Kidney (tissue), 14 donors: ENCODE data around the gene HK2. TPM values are rescaled to one million over a fixed set of nuclear protein-coding genes. Genes with fewer than 3 reads are reported as not detected.
"Not testable (repeated sequence)": the region's sequence is repeated elsewhere in the genome, so short reads cannot be mapped to it uniquely, and the experiment has no call there.

ENCODE experiments used
- DNase-seq, 5 donors: peaks; one replicate each; pipeline ENCODE4 v3.0.0-alpha.2; 2013 to 2020
- FAIRE-seq: peaks from 2 replicates; lab custom pipeline; 2012; peaks lifted over from hg19 to GRCh38; lab: Jason Lieb, UNC
- H3K27ac ChIP-seq, 2 donors: one replicate each; pipeline ENCODE4 v1.7.0; 2013; ENCODE audit warnings: low read depth in 2 of 2, low read length in 2 of 2, inconsistent platforms in 1 of 2
- H3K27me3 ChIP-seq: one replicate; pipeline ENCODE4 v1.7.1; 2013; ENCODE audit warnings: low read length, inconsistent platforms; ENCODE audit not compliant: control insufficient read depth, insufficient read depth
- H3K36me3 ChIP-seq, 3 donors: one replicate each; pipeline versions ENCODE4 v1.7.0 to v1.7.1; 2013; ENCODE audit warnings: low read length in 3 of 3, control low read depth in 1 of 3, inconsistent platforms in 1 of 3; ENCODE audit not compliant: insufficient read depth in 3 of 3, control insufficient read depth in 2 of 3
- H3K4me1 ChIP-seq, 3 donors: one replicate each; pipeline versions ENCODE4 v1.7.0 to v1.7.1; 2013; ENCODE audit warnings: low read length in 3 of 3, inconsistent platforms in 1 of 3, low read depth in 1 of 3; ENCODE audit not compliant: control insufficient read depth in 2 of 3, insufficient read depth in 2 of 3
- H3K4me3 ChIP-seq, 3 donors: one replicate each; pipeline versions ENCODE4 v1.7.0 to v1.8.1; 2013; ENCODE audit warnings: low read length in 3 of 3, control low read depth in 1 of 3, inconsistent platforms in 1 of 3
- H3K9ac ChIP-seq, 3 donors: one replicate each; pipeline versions ENCODE4 v1.7.0 to v1.7.1; 2013; ENCODE audit warnings: low read length in 3 of 3, control low read depth in 1 of 3, inconsistent platforms in 1 of 3
- H3K9me3 ChIP-seq, 3 donors: one replicate each; pipeline versions ENCODE4 v1.7.0 to v1.7.1; 2013; ENCODE audit warnings: low read length in 3 of 3, control low read depth in 1 of 3, inconsistent platforms in 1 of 3; ENCODE audit not compliant: control insufficient read depth in 2 of 3, insufficient read depth in 1 of 3
- intact Hi-C: fragments of 100-400 bp; cut with DNase I; formaldehyde crosslinking; loops from one replicate; pipeline ENCODE4 v1.11.1; 2022
- polyA plus RNA-seq: library from polyadenylated mRNA; stranded (reverse); fragments of 350-450 nt; fragmentation: Illumina TruSeq; extraction: RNeasy Lipid Tissue Mini Kit (QIAGEN cat#74804); gene quantifications from one replicate; pipeline ENCODE4 v1.2.3, GENCODE V29; 2014; ENCODE audit warnings: low read depth, low replicate concordance; ENCODE audit not compliant: insufficient read depth
- total RNA-seq: library from RNA; stranded (reverse); fragmentation: NEBNext Ultra II Directional; extraction: Animal tissue kit (Norgen Biotek cat#: 25700); gene quantifications from one replicate; pipeline ENCODE4 v1.2.1, GENCODE V29; 2021
- TF ChIP-seq, protein P1 (sequence below): IDR thresholded peaks from 3 replicates; pipeline ENCODE4 v1.5.1; 2012; ENCODE audit warnings: mild to moderate bottlenecking, moderate library complexity, borderline replicate concordance; ENCODE audit not compliant: insufficient read depth; ENCODE audit errors: extremely low read depth
- donor health status: control.
- donor health status: control.
- donor health status: control.
- donor health status: control.
- donor health status: control.
- donor health status: DM: yes; HTN: yes; CAD: no.
- donor health status: Normal renal cell carcinoma (clear cell type).

The HK2 gene
- total and polyA plus RNA-seq, 2 donors from 2014 or later = 0.47 to 8.6 TPM

- TF ChIP-seq, protein P1, sequence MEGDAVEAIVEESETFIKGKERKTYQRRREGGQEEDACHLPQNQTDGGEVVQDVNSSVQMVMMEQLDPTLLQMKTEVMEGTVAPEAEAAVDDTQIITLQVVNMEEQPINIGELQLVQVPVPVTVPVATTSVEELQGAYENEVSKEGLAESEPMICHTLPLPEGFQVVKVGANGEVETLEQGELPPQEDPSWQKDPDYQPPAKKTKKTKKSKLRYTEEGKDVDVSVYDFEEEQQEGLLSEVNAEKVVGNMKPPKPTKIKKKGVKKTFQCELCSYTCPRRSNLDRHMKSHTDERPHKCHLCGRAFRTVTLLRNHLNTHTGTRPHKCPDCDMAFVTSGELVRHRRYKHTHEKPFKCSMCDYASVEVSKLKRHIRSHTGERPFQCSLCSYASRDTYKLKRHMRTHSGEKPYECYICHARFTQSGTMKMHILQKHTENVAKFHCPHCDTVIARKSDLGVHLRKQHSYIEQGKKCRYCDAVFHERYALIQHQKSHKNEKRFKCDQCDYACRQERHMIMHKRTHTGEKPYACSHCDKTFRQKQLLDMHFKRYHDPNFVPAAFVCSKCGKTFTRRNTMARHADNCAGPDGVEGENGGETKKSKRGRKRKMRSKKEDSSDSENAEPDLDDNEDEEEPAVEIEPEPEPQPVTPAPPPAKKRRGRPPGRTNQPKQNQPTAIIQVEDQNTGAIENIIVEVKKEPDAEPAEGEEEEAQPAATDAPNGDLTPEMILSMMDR = no peak
- Histone ChIP-seq H3K4me3 (no peak overlapping the region), H3K9me3 (no peaks in the 10 kb centered on the region), H3K27me3 (no peaks in the 10 kb centered on the region), H3K27ac (no peak overlapping the region), H3K9ac (no peak overlapping the region), H3K36me3 (no peaks in the 10 kb centered on the region), H3K4me1 (no peaks in the 10 kb centered on the region)
- FAIRE-seq (no peak), DNase-seq (no peak)
- intact Hi-C loops = no loop called here
Observed at GRCh38 chr2:74891136-74891764, 57.3 kb downstream of the HK2 start.

GRCh38 chr2:74891816-74892215, 57.9 kb downstream of the HK2 start:
- DNase-seq, H3K4me1 ChIP-seq, intact Hi-C loops, FAIRE-seq, H3K27me3 ChIP-seq, H3K9me3 ChIP-seq, H3K4me3 ChIP-seq, H3K36me3 ChIP-seq, H3K27ac ChIP-seq, H3K9ac ChIP-seq: not testable (repeated sequence)

GRCh38 chr2:74892609-74893008, 58.7 kb downstream of the HK2 start:
- Histone ChIP-seq H3K9ac (no peak overlapping the region), H3K36me3 (no peaks in the 10 kb centered on the region), H3K4me3 (no peak overlapping the region), H3K9me3 (no peaks in the 10 kb centered on the region), H3K4me1 (no peaks in the 10 kb centered on the region), H3K27ac (no peak overlapping the region), H3K27me3 (no peaks in the 10 kb centered on the region)
- FAIRE-seq (no peak), DNase-seq (no peak)
- intact Hi-C loops = no loop called here
- TF ChIP-seq, protein P1 = no peak

- Histone ChIP-seq H3K4me3 (no peak overlapping the region), H3K27ac (no peak overlapping the region), H3K9me3 (no peaks in the 10 kb centered on the region), H3K27me3 (no peaks in the 10 kb centered on the region), H3K36me3 (no peaks in the 10 kb centered on the region), H3K9ac (no peak overlapping the region), H3K4me1 (no peaks in the 10 kb centered on the region)
- TF ChIP-seq, protein P1 = no peak
- DNase-seq (no peak), FAIRE-seq (no peak)
- intact Hi-C loops = no loop called here
Observed at GRCh38 chr2:74893332-74893731, 59.4 kb downstream of the HK2 start.
